SK-N-SH treated with all-trans-retinoic acid at 6 μM for 48 hours (cell line): ENCODE data around the gene AUTS2.

Experiments used
- ATAC-seq: fragments of 200-7000 bp; cut with Tn5 transposase; 3 replicates; pipeline ENCODE4 v1.9.1; 2020; ENCODE audit warnings: mild to moderate bottlenecking, moderate library complexity
- ESRRG ChIP-seq: fragments of 250-450 bp; sonication (Bioruptor Pico); IDR thresholded peaks from 2 replicates; pipeline ENCODE4 v1.6.1; 2021; ENCODE audit warnings: mild to moderate bottlenecking
- PATZ1 ChIP-seq: fragments of 250-450 bp; sonication (Bioruptor Pico); IDR thresholded peaks from 2 replicates; pipeline ENCODE4 v1.8.0; 2020; ENCODE audit warnings: mild to moderate bottlenecking, moderate library complexity, borderline replicate concordance
- SNAI2 ChIP-seq: fragments of 250-450 bp; sonication (Bioruptor Pico); IDR thresholded peaks from 2 replicates; pipeline ENCODE4 v1.5.0; 2020; ENCODE audit warnings: mild to moderate bottlenecking, moderate library complexity
- TOX ChIP-seq: fragments of 250-450 bp; sonication (Bioruptor Pico); IDR thresholded peaks from 2 replicates; pipeline ENCODE4 v1.8.0; 2021; ENCODE audit warnings: mild to moderate bottlenecking, moderate library complexity, borderline replicate concordance
- TSHZ2 ChIP-seq: fragments of 250-450 bp; sonication (Bioruptor Pico); IDR thresholded peaks from 2 replicates; pipeline ENCODE4 v1.5.0; 2020; ENCODE audit warnings: mild to moderate bottlenecking, moderate library complexity
- ZC3H10 ChIP-seq: fragments of 250-450 bp; sonication (Bioruptor Pico); IDR thresholded peaks from 2 replicates; pipeline ENCODE4 v1.5.1; 2021; ENCODE audit warnings: mild to moderate bottlenecking, moderate library complexity
- ZNF565 ChIP-seq: fragments of 450-650 bp; formaldehyde crosslinking; conservative IDR thresholded peaks from 2 replicates; pipeline ENCODE4 v1.5.0; 2020; ENCODE audit warnings: low read depth, mild to moderate bottlenecking, moderate library complexity

AUTS2 gene

GRCh38 chr7:70836946-70837345 lies 1238.7 kb downstream of the AUTS2 start (continued):
- TF ChIP-seq TSHZ2 (CRISPR knock-in tag) (no peak), TOX (CRISPR knock-in tag) (no peak), PATZ1 (CRISPR knock-in tag) (no peak)

GRCh38 chr7:70837589-70837988 lies 1239.3 kb downstream of the AUTS2 start:
- no peak for ATAC-seq
- TF ChIP-seq PATZ1 (CRISPR knock-in tag): no peak

- no peak for ATAC-seq
- no peak for TF ChIP-seq PATZ1 (CRISPR knock-in tag)
- TF ChIP-seq SNAI2 (CRISPR knock-in tag): no peak
- TF ChIP-seq ZNF565 (CRISPR knock-in tag): no peak
- no peak for TF ChIP-seq ZC3H10 (CRISPR knock-in tag)
- no peak for TF ChIP-seq ESRRG (CRISPR knock-in tag)
These were observed 1240.1 kb downstream of the AUTS2 start for GRCh38 chr7:70838292-70838907.
